Rectal smooth muscle tissue (tissue), 1 donor: ENCODE results near the gene SPACA4.

Source experiments
- H3K27ac ChIP-seq: one replicate; pipeline ENCODE4 v1.7.0; 2013; ENCODE audit warnings: low read depth, low read length, inconsistent platforms
- H3K27me3 ChIP-seq: one replicate; pipeline ENCODE4 v1.7.0; 2013; ENCODE audit warnings: low read length; ENCODE audit not compliant: control insufficient read depth, insufficient read depth
- H3K36me3 ChIP-seq: one replicate; pipeline ENCODE4 v1.7.0; 2013; ENCODE audit warnings: low read length; ENCODE audit not compliant: control insufficient read depth, insufficient read depth
- H3K4me1 ChIP-seq: one replicate; pipeline ENCODE4 v1.7.0; 2013; ENCODE audit warnings: low read length; ENCODE audit not compliant: control insufficient read depth, insufficient read depth
- H3K4me3 ChIP-seq: one replicate; pipeline ENCODE4 v1.7.0; 2013; ENCODE audit warnings: low read length
- H3K9ac ChIP-seq: one replicate; pipeline ENCODE4 v1.7.0; 2013; ENCODE audit warnings: low read length

Gene SPACA4

DNA sequence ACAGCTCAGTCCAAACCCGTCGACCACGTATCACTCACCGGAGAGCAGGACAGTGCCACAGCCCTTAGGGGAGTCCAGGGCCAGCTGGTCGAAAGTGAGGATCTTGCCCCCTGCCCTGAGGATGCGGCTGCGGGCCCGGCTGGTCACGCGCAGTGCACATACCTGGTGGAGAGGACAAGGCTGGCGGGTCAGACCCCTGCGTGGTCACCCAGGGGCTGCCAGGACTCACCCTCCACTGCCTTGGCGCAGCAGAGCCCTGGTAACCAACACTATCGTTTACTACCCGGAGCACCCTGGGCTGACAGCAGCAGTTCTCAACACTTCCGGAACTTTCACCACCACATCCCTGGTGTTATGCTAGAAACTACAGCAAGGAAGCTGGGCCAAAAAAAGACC lies 9.5 kb downstream of the SPACA4 start:
- no peak overlapping the region for H3K27ac ChIP-seq
- H3K4me3 ChIP-seq = no peak overlapping the region
- H3K9ac ChIP-seq = no peak overlapping the region

DNA sequence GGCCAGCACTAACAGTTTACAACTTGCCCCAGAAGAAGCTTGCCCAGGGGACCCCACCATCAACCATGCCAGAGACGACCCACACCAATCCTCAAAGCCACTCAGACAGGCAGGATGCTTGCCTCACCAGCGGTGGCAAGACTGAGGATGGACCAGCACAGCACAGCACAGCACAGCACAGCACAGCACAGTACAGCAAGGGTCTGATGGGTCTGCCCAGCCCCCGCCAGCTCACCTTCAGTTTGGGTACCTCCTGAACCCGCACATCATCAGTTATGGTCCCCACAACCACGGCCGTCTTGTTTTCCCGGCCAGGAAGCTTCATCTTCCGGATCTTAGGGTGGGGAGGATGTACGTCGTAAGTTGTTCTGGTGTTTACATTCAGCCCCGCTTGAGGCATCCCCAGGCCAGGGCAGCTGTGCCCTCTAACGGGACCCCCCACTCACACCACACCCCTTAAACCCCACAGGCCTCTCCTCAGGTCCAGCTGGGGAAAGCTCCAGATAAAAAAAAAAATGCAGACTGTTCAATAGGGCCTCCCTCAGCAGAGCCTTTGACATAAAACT lies 10.0 kb downstream of the SPACA4 start:
- Histone ChIP-seq H3K27me3 (no peaks in the 10 kb centered on the region), H3K36me3 (peaks cover 24% of the 10 kb centered on the region), H3K4me3 (no peak overlapping the region), H3K4me1 (peaks cover 14% of the 10 kb centered on the region), H3K27ac (no peak overlapping the region), H3K9ac (no peak overlapping the region)

More for the DNA sequence above, 9.5 kb downstream of the SPACA4 start:
- Histone ChIP-seq H3K36me3 (peaks cover 24% of the 10 kb centered on the region), H3K27me3 (no peaks in the 10 kb centered on the region), H3K4me1 (peaks cover 14% of the 10 kb centered on the region)

DNA sequence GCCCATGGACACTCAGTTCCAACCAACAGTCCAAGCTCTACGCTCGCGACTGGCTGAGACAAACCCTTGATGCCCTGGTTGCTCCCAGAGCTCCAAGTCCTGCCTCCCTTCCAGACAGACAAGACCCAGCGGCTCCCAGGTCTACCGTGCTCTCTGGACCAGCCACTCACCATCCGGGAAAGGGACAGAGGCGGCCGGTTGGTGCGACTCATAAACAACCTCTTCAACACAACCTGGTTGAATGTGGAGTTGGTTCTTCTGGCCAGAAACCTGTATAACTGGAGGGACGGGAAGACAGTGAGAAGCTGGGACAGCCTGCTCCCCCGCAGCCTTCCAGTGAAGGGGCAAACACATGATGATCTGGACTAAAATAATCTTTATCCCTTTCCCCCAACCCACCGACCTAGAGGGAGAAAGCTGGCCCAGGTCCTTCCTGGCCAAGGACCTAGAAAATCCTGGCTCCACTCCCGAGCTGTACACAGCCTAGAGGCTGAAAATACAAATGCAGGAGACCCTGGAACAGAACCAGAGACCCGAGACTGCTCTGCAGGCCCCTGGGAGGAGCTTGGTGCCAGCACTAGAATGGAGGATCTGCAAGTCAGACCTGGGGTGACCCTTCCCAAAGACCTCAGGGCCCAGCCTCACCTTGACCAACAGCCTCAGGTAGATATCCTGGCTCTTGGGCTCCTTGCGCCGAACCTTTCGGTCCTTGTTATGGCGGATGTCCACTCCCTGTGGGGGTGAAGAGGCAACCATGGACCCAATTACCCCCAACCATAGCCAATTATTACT lies 10.8 kb downstream of the SPACA4 start:
- Histone ChIP-seq H3K27ac (peak overlapping the region; percentile 30), H3K36me3 (peaks cover 24% of the 10 kb centered on the region), H3K9ac (no peak overlapping the region), H3K4me3 (peak overlapping the region; percentile 96), H3K27me3 (no peaks in the 10 kb centered on the region), H3K4me1 (peaks cover 14% of the 10 kb centered on the region)

DNA sequence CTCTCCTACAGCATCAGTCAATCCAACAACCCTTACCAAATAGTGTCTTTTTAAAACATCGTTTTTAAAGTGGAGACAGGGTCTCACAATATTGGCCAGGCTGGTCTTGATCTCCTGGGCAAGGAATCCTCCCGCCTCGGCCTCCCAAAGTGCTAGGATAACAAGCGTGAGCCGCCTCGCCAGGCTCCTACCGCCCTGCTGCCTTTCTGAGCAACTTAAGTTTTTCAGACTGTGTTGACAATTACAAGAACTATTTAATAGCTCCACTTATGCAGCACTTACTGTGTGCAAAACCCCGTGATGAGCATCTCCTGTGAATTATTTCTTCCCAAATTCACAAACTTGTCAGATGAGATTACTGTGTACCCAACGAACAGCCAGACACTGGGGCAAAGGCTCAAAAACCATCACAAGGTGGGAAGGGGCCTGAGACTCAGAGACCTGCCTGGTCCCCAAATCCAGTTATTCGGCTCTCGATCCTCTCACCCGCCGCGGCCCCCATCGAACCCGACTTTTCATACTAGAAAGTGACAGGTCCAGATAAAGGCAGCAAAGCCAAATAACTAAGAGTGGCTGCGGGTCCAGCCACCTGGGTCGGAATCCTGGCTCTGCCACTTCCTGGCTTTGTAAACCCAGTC lies 11.9 kb downstream of the SPACA4 start:
- H3K4me1 ChIP-seq = peaks cover 17% of the 10 kb centered on the region

DNA sequence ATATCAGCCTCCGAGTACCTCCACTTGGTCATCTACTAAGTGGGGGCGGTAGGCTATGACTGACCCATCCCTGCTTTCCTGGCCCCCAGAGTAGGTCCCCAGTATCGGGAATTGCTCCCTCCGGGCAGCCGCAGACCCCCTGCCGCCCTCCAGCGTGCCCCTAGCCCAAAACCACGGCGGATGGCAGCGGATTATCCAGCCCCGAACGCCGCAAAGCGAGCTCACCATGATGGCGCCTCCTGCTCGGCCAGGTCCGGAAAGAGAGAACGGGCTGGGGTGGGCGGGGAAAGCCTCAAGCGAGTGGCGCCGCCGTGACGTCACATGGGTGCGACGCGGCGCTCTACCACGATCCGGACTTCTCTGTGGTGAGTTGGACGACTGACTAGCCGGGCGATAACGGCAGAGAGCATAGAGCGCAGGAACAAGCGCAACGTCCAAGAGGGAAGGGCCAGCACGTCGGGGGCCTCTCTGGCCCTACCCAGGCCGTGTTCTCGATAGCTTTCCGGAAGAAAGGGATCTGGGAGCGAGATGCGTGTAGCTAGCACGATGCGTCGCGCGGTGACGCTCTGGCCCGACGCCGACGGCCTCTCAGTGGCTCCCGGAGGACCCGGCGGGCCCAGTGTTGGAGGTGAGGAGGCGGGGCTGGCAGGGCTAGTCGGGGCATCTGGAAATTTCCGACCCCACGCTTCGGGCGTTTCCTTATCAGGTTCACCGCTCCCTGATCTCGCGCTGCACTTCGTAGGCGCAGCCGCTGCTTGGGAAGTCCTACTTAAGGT lies 12.6 kb downstream of the SPACA4 start, which contains the start of the genes RPL18 and SPHK2:
Gene RPL18, minus strand, starts transcription at position 263 of the 776 bp plus-strand sequence. Its CDS starts 35 bp downstream, at position 228.
Gene SPHK2, plus strand, starts transcription at position 591 of the 776 bp plus-strand sequence. CDS start 1,009 bp downstream, outside the sequence.
- H3K4me1 ChIP-seq = peaks cover 22% of the 10 kb centered on the region

More for the DNA sequence above, 11.9 kb downstream of the SPACA4 start:
- Histone ChIP-seq H3K9ac (peak overlapping the region; percentile 82), H3K27ac (peak overlapping the region; percentile 90), H3K4me3 (peak overlapping the region; percentile 96), H3K36me3 (peaks cover 24% of the 10 kb centered on the region), H3K27me3 (no peaks in the 10 kb centered on the region)

DNA sequence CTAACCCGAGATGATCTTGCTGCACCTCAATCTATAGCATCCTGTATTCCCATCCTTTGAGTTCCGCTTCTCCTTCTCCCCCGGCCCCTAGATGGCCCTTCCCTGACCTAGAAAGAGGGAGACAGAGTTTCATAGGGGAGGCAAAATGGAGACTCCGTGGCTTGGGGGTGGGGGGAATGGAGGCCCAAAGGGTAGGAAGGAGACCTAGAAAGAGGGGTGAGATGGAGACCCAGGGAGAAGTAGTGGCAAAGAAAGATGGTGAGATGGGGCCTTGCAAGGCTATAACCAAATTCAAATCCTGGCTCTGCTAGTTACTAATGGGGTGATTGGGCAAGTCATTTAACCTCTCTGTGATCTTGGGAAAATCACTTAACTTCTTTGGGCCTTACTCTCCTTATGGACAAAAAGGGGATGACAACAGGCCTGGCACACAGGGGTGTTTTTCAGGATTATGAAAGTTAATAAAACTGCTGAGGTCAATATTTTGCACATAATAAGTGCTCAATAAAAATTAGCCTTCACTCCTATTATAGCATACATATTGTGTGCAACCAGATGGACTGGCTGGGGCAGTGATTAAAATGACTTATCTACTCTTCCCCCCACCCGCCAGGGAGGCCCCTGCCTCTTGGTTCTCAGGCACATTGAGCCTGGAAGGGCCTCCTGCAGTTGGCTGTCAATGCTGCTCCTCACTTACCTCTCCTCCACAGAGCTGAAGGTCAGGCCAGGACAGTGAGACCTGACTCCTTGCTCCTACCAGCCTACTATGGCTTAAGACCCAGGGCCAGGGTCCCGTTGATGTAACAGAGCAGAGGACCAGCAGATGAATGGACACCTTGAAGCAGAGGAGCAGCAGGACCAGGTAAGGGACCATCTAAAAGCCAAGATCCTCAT lies 13.4 kb downstream of the SPACA4 start:
- Histone ChIP-seq H3K27me3 (no peaks in the 10 kb centered on the region), H3K4me3 (peak overlapping the region; percentile 70), H3K36me3 (peaks cover 24% of the 10 kb centered on the region), H3K27ac (peak overlapping the region; percentile 90), H3K9ac (peak overlapping the region; percentile 53), H3K4me1 (peaks cover 22% of the 10 kb centered on the region)

More for the DNA sequence above, 12.6 kb downstream of the SPACA4 start, which contains the start of the genes RPL18 and SPHK2:
- no peaks in the 10 kb centered on the region for H3K27me3 ChIP-seq
- peaks cover 24% of the 10 kb centered on the region for H3K36me3 ChIP-seq
- peak within 1 kb of the TSS; percentile 82 for H3K9ac ChIP-seq
- H3K27ac ChIP-seq = peak within 1 kb of the TSS; percentile 90
- peak within 1 kb of the TSS; percentile 96 for H3K4me3 ChIP-seq

DNA sequence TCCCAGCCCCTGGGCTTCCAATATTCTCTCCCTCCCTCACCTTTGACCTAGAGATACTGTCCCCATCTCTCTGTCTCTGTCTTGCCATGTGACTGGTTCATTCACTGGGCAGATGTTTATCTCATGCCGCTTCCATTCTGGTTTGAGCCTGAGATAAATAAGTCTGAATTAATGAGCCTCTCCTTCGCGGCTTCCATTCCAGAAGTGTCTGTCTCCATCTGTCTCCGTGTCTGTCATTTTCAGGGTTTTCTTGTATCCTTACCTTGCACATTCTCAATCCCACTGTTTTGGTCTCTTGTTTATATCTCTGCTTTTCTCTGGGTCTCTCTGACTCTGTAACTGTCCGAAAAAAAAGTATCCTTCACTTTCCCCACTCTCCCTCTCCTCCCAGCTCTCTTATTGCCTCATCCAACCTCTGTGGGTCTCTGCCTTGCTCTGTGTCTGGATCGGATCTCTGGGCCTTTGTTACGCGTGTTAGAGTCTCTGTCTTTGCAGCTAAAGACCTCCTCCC lies 17.1 kb downstream of the SPACA4 start:
- Histone ChIP-seq H3K36me3 (no peaks in the 10 kb centered on the region), H3K27ac (peak overlapping the region; percentile 79), H3K9ac (peak overlapping the region; percentile 6), H3K4me3 (peak overlapping the region; percentile 65), H3K27me3 (no peaks in the 10 kb centered on the region), H3K4me1 (peaks cover 8% of the 10 kb centered on the region)

DNA sequence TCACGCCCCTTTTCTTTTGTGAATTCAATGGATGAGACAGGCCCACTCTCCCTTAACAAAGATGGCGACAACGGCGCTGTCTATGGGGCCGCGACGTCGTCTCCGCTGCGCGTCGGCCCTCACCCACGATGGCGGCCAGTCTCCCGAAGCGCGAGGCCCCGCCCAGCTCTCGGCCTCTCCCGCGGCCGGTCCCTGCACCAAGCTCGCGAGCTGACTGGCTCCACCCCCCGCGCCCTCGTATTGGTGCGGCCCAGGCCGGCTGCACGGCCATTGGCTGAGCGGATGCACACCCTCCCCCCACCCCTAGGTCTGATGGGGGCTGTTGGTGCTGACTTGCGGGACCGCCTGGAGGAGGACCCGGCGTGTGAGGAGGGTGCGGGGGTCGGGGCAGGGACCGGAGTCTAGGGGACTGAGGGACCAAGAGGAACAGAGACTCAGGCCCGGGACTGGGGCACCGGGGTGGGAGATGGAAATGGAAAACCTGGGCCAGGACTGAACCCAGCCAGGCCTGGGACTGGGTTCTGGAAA lies 17.6 kb downstream of the SPACA4 start:
- peak overlapping the region; percentile 6 for H3K9ac ChIP-seq
- H3K4me3 ChIP-seq = peak overlapping the region; percentile 65
- peaks cover 8% of the 10 kb centered on the region for H3K4me1 ChIP-seq
- H3K27ac ChIP-seq = peak overlapping the region; percentile 79
- no peaks in the 10 kb centered on the region for H3K36me3 ChIP-seq
- no peaks in the 10 kb centered on the region for H3K27me3 ChIP-seq

DNA sequence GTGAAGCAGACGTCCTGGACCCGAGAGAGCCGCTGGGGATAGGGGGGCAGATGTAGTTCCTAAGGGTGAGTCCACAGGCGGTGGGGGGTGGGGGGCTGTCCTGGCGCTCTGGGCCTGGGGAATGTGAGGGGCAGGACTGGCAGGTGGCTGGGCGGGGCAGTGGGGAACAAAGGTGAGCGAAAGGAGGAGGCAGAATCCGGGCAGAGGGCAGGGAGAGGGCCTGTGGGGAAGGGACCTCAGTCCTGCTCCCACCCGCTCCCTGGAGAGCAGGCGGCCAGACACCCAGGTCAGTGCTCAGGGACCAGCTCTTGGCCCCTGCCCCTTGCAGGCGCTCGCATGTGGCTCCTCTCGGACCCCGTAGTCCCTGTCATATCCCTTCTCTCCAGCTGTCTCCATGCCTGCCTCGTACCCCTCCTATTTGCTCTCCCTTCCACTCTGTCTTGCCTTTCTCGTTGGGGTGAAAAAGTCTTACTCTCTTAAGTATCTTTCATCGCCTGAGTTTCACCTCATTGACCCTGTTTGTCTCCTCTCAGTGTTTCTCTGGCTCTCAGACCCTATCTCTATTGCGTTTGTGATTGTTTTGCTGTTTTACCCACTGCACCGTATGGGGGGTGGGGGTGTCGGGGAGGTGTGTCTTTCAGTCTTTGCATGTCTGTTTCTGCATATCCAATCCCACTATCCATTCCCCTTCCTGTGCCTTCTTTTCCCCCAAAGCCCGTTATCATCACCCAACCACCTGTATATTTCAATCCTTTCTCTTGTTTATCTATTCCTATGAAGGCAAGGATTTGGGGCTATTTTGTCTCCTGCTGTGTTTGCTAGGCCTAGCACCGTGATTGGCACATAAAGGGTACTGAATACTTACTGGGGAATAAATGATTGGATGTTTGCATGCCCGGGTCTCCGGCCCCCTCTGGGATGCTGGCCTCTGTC lies 18.5 kb downstream of the SPACA4 start:
- Histone ChIP-seq H3K4me3 (peak overlapping the region; percentile 63), H3K4me1 (peaks cover 10% of the 10 kb centered on the region), H3K9ac (no peak overlapping the region), H3K27me3 (no peaks in the 10 kb centered on the region), H3K27ac (no peak overlapping the region), H3K36me3 (no peaks in the 10 kb centered on the region)

DNA sequence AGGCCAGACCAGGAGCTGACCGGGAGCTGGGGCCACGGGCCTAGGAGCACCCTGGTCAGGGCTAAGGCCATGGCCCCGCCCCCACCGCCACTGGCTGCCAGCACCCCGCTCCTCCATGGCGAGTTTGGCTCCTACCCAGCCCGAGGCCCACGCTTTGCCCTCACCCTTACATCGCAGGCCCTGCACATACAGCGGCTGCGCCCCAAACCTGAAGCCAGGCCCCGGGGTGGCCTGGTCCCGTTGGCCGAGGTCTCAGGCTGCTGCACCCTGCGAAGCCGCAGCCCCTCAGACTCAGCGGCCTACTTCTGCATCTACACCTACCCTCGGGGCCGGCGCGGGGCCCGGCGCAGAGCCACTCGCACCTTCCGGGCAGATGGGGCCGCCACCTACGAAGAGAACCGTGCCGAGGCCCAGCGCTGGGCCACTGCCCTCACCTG lies 19.4 kb downstream of the SPACA4 start:
- Histone ChIP-seq H3K36me3 (peaks cover 2% of the 10 kb centered on the region), H3K4me1 (peaks cover 18% of the 10 kb centered on the region), H3K27ac (no peak overlapping the region), H3K27me3 (no peaks in the 10 kb centered on the region), H3K4me3 (no peak overlapping the region), H3K9ac (no peak overlapping the region)
